ENCODE results near the gene ZNF879.
A peak's percentile ranks its signal among the peaks of the same experiment; 100 is the strongest.

The ZNF879 gene

GRCh38 chr5:179060116-179061008 is 36.8 kb downstream of the ZNF879 start, which contains the start of gene ZNF354C:
TSS of gene ZNF354C (plus strand) at chr5:179060373. CDS start at chr5:179062069, 1,696 bp downstream.
- no peaks in the 10 kb centered on the region for H3K27me3 Mint-ChIP-seq
- peaks cover 55% of the 10 kb centered on the region for H3K36me3 Mint-ChIP-seq (ENCODE audit: low read depth)
- peak; percentile 87 for DNase-seq
- H3K4me3 Mint-ChIP-seq: peak within 1 kb of the TSS; percentile 82
- H3K4me1 Mint-ChIP-seq: peaks cover 19% of the 10 kb centered on the region
- H3K9me3 Mint-ChIP-seq: peaks cover 29% of the 10 kb centered on the region
- peak; percentile 98 for ATAC-seq
- H3K27ac Mint-ChIP-seq: peak within 1 kb of the TSS; percentile 80

- Mint-ChIP-seq H3K36me3 (ENCODE audit: low read depth) (peaks cover 62% of the 10 kb centered on the region), H3K4me1 (peaks cover 19% of the 10 kb centered on the region), H3K27me3 (no peaks in the 10 kb centered on the region), H3K27ac (peak overlapping the region; percentile 60), H3K9me3 (peaks cover 34% of the 10 kb centered on the region), H3K4me3 (peak overlapping the region; percentile 82)
- ATAC-seq: no peak
- DNase-seq: no peak
These were observed 37.4 kb downstream of the ZNF879 start for GRCh38 chr5:179061025-179061424.

GRCh38 chr5:179065703-179066102 is 42.1 kb downstream of the ZNF879 start:
- no peak overlapping the region for H3K4me3 Mint-ChIP-seq
- no peak for DNase-seq
- H3K4me1 Mint-ChIP-seq: peaks cover 8% of the 10 kb centered on the region
- H3K27ac Mint-ChIP-seq: no peak overlapping the region
- H3K36me3 Mint-ChIP-seq (ENCODE audit: low read depth): peaks cover 87% of the 10 kb centered on the region
- H3K27me3 Mint-ChIP-seq: no peaks in the 10 kb centered on the region
- H3K9me3 Mint-ChIP-seq: peaks cover 40% of the 10 kb centered on the region
- ATAC-seq: no peak

GRCh38 chr5:179079165-179079987 is 55.8 kb downstream of the ZNF879 start:
- no peak for ATAC-seq
- Mint-ChIP-seq H3K27me3 (no peaks in the 10 kb centered on the region), H3K36me3 (ENCODE audit: low read depth) (peaks cover 81% of the 10 kb centered on the region), H3K4me1 (no peaks in the 10 kb centered on the region), H3K9me3 (peaks cover 73% of the 10 kb centered on the region), H3K4me3 (no peak overlapping the region), H3K27ac (no peak overlapping the region)
- DNase-seq: no peak

- peaks cover 71% of the 10 kb centered on the region for H3K36me3 Mint-ChIP-seq (ENCODE audit: low read depth)
- H3K27me3 Mint-ChIP-seq: no peaks in the 10 kb centered on the region
- H3K27ac Mint-ChIP-seq: no peak overlapping the region
- H3K9me3 Mint-ChIP-seq: peaks cover 75% of the 10 kb centered on the region
- no peaks in the 10 kb centered on the region for H3K4me1 Mint-ChIP-seq
- no peak for DNase-seq
- no peak overlapping the region for H3K4me3 Mint-ChIP-seq
- ATAC-seq: no peak
These were observed 57.1 kb downstream of the ZNF879 start for GRCh38 chr5:179080724-179081123.

All from activated naive CD8-positive, alpha-beta T cell treated with anti-CD3 and anti-CD28 coated beads, Interleukin-2, amount 50 U/mL, for 24 hours (primary cell).